ENCODE results near the gene MED13L.

Gene MED13L

GRCh38 chr12:116128779-116129178 lies 148.7 kb downstream of the MED13L start:
- no peak for DNase-seq (ENCODE audit: low read depth)

- DNase-seq (ENCODE audit: low read depth), result no peak
Measured at GRCh38 chr12:116127859-116128258, 149.6 kb downstream of the MED13L start.

GRCh38 chr12:116126610-116127009 lies 150.9 kb downstream of the MED13L start:
- no peak for DNase-seq (ENCODE audit: low read depth)

- DNase-seq (ENCODE audit: low read depth), result no peak
Measured at GRCh38 chr12:116125956-116126566, 151.4 kb downstream of the MED13L start.

- DNase-seq (ENCODE audit: low read depth), result no peak
Measured at GRCh38 chr12:116125084-116125483, 152.4 kb downstream of the MED13L start.

GRCh38 chr12:116123451-116124258 lies 153.8 kb downstream of the MED13L start:
- no peak for DNase-seq (ENCODE audit: low read depth)

- DNase-seq (ENCODE audit: low read depth), result no peak
Measured at GRCh38 chr12:116122628-116123027, 154.9 kb downstream of the MED13L start.

GRCh38 chr12:116121453-116121871 lies 156.0 kb downstream of the MED13L start:
- DNase-seq (ENCODE audit: low read depth), result no peak

- DNase-seq (ENCODE audit: low read depth), result no peak
Measured at GRCh38 chr12:116116650-116117424, 160.7 kb downstream of the MED13L start.

GRCh38 chr12:116113398-116114130 lies 163.9 kb downstream of the MED13L start:
- no peak for DNase-seq (ENCODE audit: low read depth)

GRCh38 chr12:116106870-116107269 lies 170.6 kb downstream of the MED13L start:
- DNase-seq (ENCODE audit: low read depth), result no peak

- no peak for DNase-seq (ENCODE audit: low read depth)
Measured at GRCh38 chr12:116104167-116104767, 173.2 kb downstream of the MED13L start.

GRCh38 chr12:116101991-116102390 lies 175.5 kb downstream of the MED13L start:
- DNase-seq (ENCODE audit: low read depth), result no peak

GRCh38 chr12:116099652-116100432 lies 177.7 kb downstream of the MED13L start:
- no peak for DNase-seq (ENCODE audit: low read depth)

- no peak for DNase-seq (ENCODE audit: low read depth)
Measured at GRCh38 chr12:116096874-116097273, 180.6 kb downstream of the MED13L start.

- no peak for DNase-seq (ENCODE audit: low read depth)
Measured at GRCh38 chr12:116094475-116094874, 183.0 kb downstream of the MED13L start.

- no peak for DNase-seq (ENCODE audit: low read depth)
Measured at GRCh38 chr12:116093915-116094314, 183.6 kb downstream of the MED13L start.

GRCh38 chr12:116092776-116093175 lies 184.7 kb downstream of the MED13L start:
- DNase-seq (ENCODE audit: low read depth), result no peak

GRCh38 chr12:116092162-116092561 lies 185.3 kb downstream of the MED13L start:
- DNase-seq (ENCODE audit: low read depth), result no peak

GRCh38 chr12:116091579-116091978 lies 185.9 kb downstream of the MED13L start:
- DNase-seq (ENCODE audit: low read depth), result no peak

- no peak for DNase-seq (ENCODE audit: low read depth)
Measured at GRCh38 chr12:116090516-116090915, 187.0 kb downstream of the MED13L start.

Measured in T follicular helper cell (primary cell).